AG04450 (cell line): ENCODE results near the gene AK9. TPM values are rescaled to one million over a fixed set of nuclear protein-coding genes. Genes with fewer than 3 reads are reported as not detected.

Experiments used
- CTCF ChIA-PET: fragments of 300-600, 350-600 bp; formaldehyde crosslinking; extraction: SDS; loops from one replicate; lab custom pipeline; 2022; ENCODE audit warnings: antibody characterized with exemption, inconsistent platforms; lab: Charles Lee
- POLR2A ChIA-PET: fragments of 350-600 bp; formaldehyde crosslinking; extraction: SDS; loops from one replicate; lab custom pipeline; 2021; ENCODE audit warnings: antibody characterized with exemption, inconsistent platforms; lab: Yijun Ruan, JAX
- DNase-seq: peaks from one replicate; pipeline ENCODE4 v3.0.0-alpha.2; 2011; ENCODE audit warnings: low read depth, low spot score
- H3K27ac ChIP-seq: one replicate; pipeline ENCODE4 v1.5.1; 2012; ENCODE audit warnings: low read depth, low read length, control low read depth
- H3K27me3 ChIP-seq: one replicate; pipeline ENCODE4 v1.6.0; 2012; ENCODE audit warnings: low read length; ENCODE audit not compliant: control insufficient read depth, insufficient read depth
- H3K4me3 ChIP-seq: 2 replicates; pipeline ENCODE4 v1.5.1; 2011; ENCODE audit warnings: mild to moderate bottlenecking, low read depth, low read length, control low read depth
- H3K9me3 ChIP-seq: 2 replicates; pipeline ENCODE4 v1.5.1; 2012; ENCODE audit warnings: low read length; ENCODE audit not compliant: control insufficient read depth, insufficient read depth
- polyA plus RNA-seq: library from polyadenylated mRNA; depleted of rRNA; stranded (reverse); fragments of >200 nt; gene quantifications from 2 replicates; pipeline ENCODE4 v1.2.3, GENCODE V29; 2011
- TF ChIP-seq, protein P1 (sequence below): IDR thresholded peaks from 2 replicates; pipeline ENCODE4 v1.5.1; 2011; ENCODE audit warnings: low read depth, low read length, control low read depth, inconsistent platforms

AK9 gene
- polyA plus RNA-seq, 1 experiment: 3.6 TPM

DNA sequence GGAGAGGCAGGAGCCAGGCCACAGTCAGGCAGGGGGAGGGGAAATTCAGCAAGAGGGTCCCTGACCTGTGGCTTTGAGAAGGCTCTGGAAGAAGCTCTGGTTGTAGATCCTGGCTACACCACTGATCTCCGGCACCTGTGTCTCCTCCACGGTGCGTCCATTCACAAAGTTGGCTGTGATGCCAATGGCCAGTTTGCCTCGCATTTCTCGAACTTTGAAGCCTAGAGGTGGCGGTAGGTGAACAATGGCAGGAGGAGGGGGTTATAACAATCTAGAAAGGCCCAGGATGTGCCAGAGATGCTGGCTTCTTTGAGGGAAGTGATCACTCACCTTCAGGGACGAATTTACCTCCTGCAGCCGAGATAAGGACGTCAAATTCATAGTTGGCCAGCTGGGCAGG is 238.8 kb downstream of the AK9 start:
- ChIA-PET CTCF (interaction anchor here (0.7 to 0.9 kb wide), 2 partner anchors 11 to 12 kb away, joined by 3 to 4 read pairs; partner anchors contain the start of genes PPIL6 and SMPD2), POLR2A (no interaction called here)
- Histone ChIP-seq H3K27me3 (no peaks in the 10 kb centered on the region), H3K9me3 (no peaks in the 10 kb centered on the region; the same call in 1 of the 2 replicates), H3K4me3 (no peak overlapping the region), H3K27ac (no peak overlapping the region)
- no peak for DNase-seq
- TF ChIP-seq, protein P1, sequence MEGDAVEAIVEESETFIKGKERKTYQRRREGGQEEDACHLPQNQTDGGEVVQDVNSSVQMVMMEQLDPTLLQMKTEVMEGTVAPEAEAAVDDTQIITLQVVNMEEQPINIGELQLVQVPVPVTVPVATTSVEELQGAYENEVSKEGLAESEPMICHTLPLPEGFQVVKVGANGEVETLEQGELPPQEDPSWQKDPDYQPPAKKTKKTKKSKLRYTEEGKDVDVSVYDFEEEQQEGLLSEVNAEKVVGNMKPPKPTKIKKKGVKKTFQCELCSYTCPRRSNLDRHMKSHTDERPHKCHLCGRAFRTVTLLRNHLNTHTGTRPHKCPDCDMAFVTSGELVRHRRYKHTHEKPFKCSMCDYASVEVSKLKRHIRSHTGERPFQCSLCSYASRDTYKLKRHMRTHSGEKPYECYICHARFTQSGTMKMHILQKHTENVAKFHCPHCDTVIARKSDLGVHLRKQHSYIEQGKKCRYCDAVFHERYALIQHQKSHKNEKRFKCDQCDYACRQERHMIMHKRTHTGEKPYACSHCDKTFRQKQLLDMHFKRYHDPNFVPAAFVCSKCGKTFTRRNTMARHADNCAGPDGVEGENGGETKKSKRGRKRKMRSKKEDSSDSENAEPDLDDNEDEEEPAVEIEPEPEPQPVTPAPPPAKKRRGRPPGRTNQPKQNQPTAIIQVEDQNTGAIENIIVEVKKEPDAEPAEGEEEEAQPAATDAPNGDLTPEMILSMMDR: no peak

DNA sequence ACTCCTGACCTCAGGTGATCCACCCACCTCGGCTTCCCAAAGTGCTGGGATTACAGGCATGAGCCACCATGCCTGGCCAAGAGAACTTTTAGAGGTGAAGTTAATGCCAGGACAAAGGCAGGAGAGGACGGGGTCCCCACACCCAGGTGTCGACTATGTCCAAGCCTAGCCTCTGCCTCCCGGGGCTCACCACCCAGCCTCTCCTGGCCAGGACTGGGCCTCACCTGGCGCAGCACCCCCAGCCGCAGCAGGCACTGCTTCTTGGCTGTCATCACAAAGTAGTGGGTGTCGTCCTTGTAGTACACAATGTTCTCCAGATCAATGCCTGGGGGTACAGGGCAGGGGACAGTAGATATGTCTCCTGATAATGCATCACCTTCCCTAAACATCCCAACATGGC is 239.6 kb downstream of the AK9 start:
- Histone ChIP-seq H3K27ac (no peak overlapping the region), H3K4me3 (no peak overlapping the region), H3K9me3 (no peaks in the 10 kb centered on the region; the same call in 1 of the 2 replicates), H3K27me3 (no peaks in the 10 kb centered on the region)
- ChIA-PET POLR2A (no interaction called here), CTCF (interaction anchor here (0.7 kb wide), 2 partner anchors 10 to 905 kb away, joined by 3 to 5 read pairs; no protein-coding TSS in a partner anchor)
- TF ChIP-seq, protein P1: no peak
- no peak for DNase-seq

DNA sequence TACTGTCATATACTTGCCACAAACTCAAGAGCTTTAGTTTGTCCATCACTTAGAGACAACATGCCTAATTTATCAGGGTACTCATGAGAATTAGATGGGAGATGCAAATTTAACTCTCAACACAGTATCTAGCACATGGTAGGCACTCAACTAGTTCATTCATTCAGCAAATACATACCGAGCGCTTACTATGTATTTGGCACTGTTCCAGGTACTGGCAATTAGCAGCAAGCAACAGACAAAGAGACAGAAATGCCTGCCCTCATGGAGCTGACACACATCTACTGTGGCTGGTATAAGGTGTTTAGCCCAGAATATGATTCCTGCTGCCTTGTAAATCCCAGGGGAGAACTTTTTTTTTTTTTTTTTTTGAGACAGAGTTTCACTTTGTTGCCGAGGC is 240.2 kb downstream of the AK9 start:
- TF ChIP-seq, protein P1: no peak
- Histone ChIP-seq H3K9me3 (no peaks in the 10 kb centered on the region; the same call in 1 of the 2 replicates), H3K27me3 (no peaks in the 10 kb centered on the region), H3K27ac (no peak overlapping the region), H3K4me3 (no peak overlapping the region)
- POLR2A ChIA-PET: no interaction called here
- CTCF ChIA-PET: interaction anchor here (0.7 kb wide), 1 partner anchor 904 kb away, joined by 5 read pairs; no protein-coding TSS in a partner anchor
- no peak for DNase-seq

DNA sequence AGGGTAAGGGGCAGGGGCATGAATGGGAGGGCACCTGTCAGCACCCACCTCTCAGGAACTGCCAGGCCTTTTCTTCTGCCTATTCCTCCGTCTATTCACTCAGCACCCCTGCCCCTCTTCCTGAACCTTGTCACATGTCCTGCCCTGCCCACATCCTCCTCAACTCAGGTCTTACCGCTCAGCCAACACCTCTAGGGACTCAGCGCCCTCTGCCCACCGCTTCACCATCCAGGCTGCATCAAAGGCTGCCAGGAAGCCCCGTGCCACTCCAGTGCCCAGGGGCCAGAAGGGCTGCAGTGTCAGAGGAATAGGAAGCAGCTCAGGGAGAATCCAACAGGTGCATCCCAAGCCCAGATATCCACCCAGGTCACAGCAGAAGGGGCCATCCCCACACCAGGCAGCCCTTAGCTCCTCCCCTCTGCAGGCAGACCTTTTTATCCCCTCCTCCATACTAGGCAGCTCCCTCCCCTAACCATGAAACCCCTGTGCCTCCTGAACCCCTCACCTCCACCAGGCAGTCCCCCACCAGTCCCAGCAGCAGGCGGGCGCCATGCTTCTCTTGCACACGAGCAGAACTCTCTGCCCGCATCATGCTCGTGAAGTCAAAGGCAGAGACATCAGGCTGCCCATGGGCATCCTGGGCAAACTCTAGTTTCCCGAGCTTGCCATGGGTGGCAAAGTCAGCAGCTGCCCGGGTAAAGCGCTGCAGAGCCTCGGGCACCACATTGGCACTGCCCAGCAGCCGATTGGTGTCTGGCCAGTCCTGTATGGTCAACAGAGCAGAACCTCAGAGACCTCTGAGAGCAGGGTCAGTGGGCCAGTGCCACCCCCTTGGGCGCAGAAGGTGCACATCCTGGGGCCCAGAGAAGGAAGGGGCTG is 241.0 kb downstream of the AK9 start:
- no peaks in the 10 kb centered on the region; the same call in 1 of the 2 replicates for H3K9me3 ChIP-seq
- DNase-seq: no peak
- TF ChIP-seq, protein P1: no peak
- H3K27me3 ChIP-seq: no peaks in the 10 kb centered on the region
- ChIA-PET CTCF (no interaction called here), POLR2A (interaction anchor here (0.9 kb wide), 1 partner anchor 9 kb away, joined by 3 read pairs; the partner anchor contains the start of genes PPIL6 and SMPD2)
- H3K4me3 ChIP-seq: no peak overlapping the region
- no peak overlapping the region for H3K27ac ChIP-seq
